ENCODE measurements around the gene CPM. TPM values are rescaled to one million over a fixed set of nuclear protein-coding genes. Genes with fewer than 3 reads are reported as not detected.

CPM gene
- total RNA-seq, 1 experiment from 2014 or later, result 3.1 TPM

DNA sequence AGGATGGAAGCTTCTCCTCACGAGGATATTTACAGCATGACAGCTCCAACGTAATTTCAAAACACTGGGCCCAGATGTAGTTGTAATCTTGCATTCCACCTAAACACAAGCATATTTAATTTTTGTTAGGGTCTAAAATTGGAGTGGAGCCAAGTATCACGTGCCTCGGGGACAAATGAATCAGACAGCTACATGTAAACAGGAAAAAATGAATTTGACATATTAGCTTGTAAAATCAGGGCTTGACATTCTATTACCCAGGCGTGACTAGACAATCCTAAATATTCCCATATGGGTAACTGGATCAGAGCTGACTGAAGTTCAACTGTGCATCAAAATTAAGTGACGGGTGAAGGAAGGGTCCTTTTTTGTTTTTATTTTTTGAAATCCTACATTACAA is 66.0 kb downstream of the CPM start:
- BruUV-seq (replicated peaks), result no TSS peak
- Histone ChIP-seq H3K4me1 (ENCODE audit: insufficient read depth, low read length) (no peaks in the 10 kb centered on the region), H4K20me1 (ENCODE audit: low read length) (no peaks in the 10 kb centered on the region), H3F3A (ENCODE audit: low read length, unreplicated experiment) (no peaks in the 10 kb centered on the region), H3K9me3 (ENCODE audit: low read length) (no peaks in the 10 kb centered on the region), H3K4me3 (ENCODE audit: low read length) (no peak overlapping the region), H3K79me2 (ENCODE audit: low read length) (no peaks in the 10 kb centered on the region), H3K27me3 (ENCODE audit: low read length) (no peaks in the 10 kb centered on the region), H3K27ac (ENCODE audit: low read length) (no peak overlapping the region), H3K9me2 (replicated peaks; ENCODE audit: low read length) (no peaks in the 10 kb centered on the region), H3K4me2 (ENCODE audit: low read length) (no peak overlapping the region), H3K9ac (ENCODE audit: low read length) (no peak overlapping the region), H3K36me3 (ENCODE audit: low read depth, low read length) (no peaks in the 10 kb centered on the region), H2AFZ (ENCODE audit: low read length) (no peak overlapping the region)
- POLR2A ChIA-PET (ENCODE audit: unreplicated experiment), result no interaction called here
- CTCF ChIA-PET, result no interaction called here
- ATAC-seq (no peak), DNase-seq (no peak)
- TF ChIP-seq CTCF (conservative IDR thresholded peaks at IDR 0.05; ENCODE audit: low read depth, low read length) (no peak), EZH2 (IDR thresholded peaks at IDR 0.05; ENCODE audit: low read length, unreplicated experiment) (no peak), EZH2phosphoT487 (IDR thresholded peaks at IDR 0.05; ENCODE audit: borderline replicate concordance, low read length) (no peak)
- intact Hi-C loops (cut with micrococcal nuclease), result no loop called here

DNA sequence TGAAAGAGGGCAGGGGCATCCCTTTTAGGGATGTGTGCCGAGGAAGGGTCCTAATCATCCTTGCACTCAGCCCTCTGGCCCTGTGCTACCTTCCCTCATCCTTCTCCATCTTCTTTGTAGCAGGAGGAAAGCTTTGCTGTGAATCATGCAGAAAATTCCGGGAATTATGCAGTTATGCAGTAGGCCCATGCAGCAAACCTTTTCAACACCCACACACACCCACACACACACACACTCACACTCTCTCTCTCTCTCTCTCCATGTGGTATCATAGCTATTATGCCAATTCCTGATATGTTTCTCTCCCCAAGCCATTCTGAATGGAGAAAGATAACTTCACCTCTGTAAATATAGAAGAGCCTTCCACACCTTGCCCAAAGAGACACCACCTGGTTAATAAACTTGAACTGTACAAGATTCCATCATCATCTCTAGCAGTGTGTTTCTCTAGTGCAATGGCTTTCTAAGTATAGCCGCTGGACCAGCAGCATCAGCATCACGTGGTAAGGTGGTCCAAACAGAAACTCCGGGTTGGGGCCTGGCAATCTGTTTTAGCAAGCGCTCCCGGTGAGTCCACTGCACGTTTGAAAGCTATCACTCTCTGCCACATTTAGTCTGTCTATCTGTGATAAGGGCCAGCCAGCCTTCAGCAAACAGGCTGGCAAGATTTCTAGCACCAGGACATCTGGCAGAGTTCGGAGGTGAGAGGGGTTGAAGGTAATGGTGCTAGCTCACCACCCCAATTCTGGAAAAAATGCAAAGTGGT is 67.4 kb downstream of the CPM start:
- Histone ChIP-seq H2AFZ (ENCODE audit: low read length) (no peak overlapping the region), H3K9me2 (replicated peaks; ENCODE audit: low read length) (no peaks in the 10 kb centered on the region), H3K27me3 (ENCODE audit: low read length) (no peaks in the 10 kb centered on the region), H3K27ac (ENCODE audit: low read length) (no peak overlapping the region), H3K4me1 (ENCODE audit: insufficient read depth, low read length) (no peaks in the 10 kb centered on the region), H3K9me3 (ENCODE audit: low read length) (no peaks in the 10 kb centered on the region), H3K4me2 (ENCODE audit: low read length) (no peak overlapping the region), H3K4me3 (ENCODE audit: low read length) (no peak overlapping the region), H3F3A (ENCODE audit: low read length, unreplicated experiment) (no peaks in the 10 kb centered on the region), H3K79me2 (ENCODE audit: low read length) (no peaks in the 10 kb centered on the region), H4K20me1 (ENCODE audit: low read length) (no peaks in the 10 kb centered on the region), H3K9ac (ENCODE audit: low read length) (no peak overlapping the region), H3K36me3 (ENCODE audit: low read depth, low read length) (no peaks in the 10 kb centered on the region)
- CTCF ChIA-PET, result no interaction called here
- no peak for ATAC-seq
- DNase-seq, result no peak
- POLR2A ChIA-PET (ENCODE audit: unreplicated experiment), result no interaction called here
- no peak for TF ChIP-seq CTCF (conservative IDR thresholded peaks at IDR 0.05; ENCODE audit: low read depth, low read length)
- TF ChIP-seq EZH2phosphoT487 (IDR thresholded peaks at IDR 0.05; ENCODE audit: borderline replicate concordance, low read length), result no peak
- TF ChIP-seq EZH2 (IDR thresholded peaks at IDR 0.05; ENCODE audit: low read length, unreplicated experiment), result no peak
- BruUV-seq (replicated peaks), result no TSS peak
- intact Hi-C loops (cut with micrococcal nuclease), result loop anchor here (2.0 kb wide), 2 partner anchors 289 to 331 kb away; no protein-coding TSS in a partner anchor

- H3K9me3 ChIP-seq (ENCODE audit: low read length), result no peaks in the 10 kb centered on the region
- no peaks in the 10 kb centered on the region for H3F3A ChIP-seq (ENCODE audit: low read length, unreplicated experiment)
- H3K4me2 ChIP-seq (ENCODE audit: low read length), result no peak overlapping the region
- ATAC-seq (no peak), DNase-seq (no peak)
- no peaks in the 10 kb centered on the region for H3K79me2 ChIP-seq (ENCODE audit: low read length)
- no peaks in the 10 kb centered on the region for H3K9me2 ChIP-seq (replicated peaks; ENCODE audit: low read length)
- no peaks in the 10 kb centered on the region for H3K36me3 ChIP-seq (ENCODE audit: low read depth, low read length)
- H2AFZ ChIP-seq (ENCODE audit: low read length), result no peak overlapping the region
- CTCF ChIA-PET, result no interaction called here
- intact Hi-C loops (cut with micrococcal nuclease), result loop anchor here (1.0 to 2.0 kb wide), 3 partner anchors 206 to 332 kb away; no protein-coding TSS in a partner anchor
- H4K20me1 ChIP-seq (ENCODE audit: low read length), result no peaks in the 10 kb centered on the region
- POLR2A ChIA-PET (ENCODE audit: unreplicated experiment), result no interaction called here
- no peak overlapping the region for H3K27ac ChIP-seq (ENCODE audit: low read length)
- no peak overlapping the region for H3K9ac ChIP-seq (ENCODE audit: low read length)
- no peak overlapping the region for H3K4me3 ChIP-seq (ENCODE audit: low read length)
- H3K27me3 ChIP-seq (ENCODE audit: low read length), result no peaks in the 10 kb centered on the region
- no peaks in the 10 kb centered on the region for H3K4me1 ChIP-seq (ENCODE audit: insufficient read depth, low read length)
- TF ChIP-seq EZH2 (IDR thresholded peaks at IDR 0.05; ENCODE audit: low read length, unreplicated experiment), result no peak
- no peak for TF ChIP-seq EZH2phosphoT487 (IDR thresholded peaks at IDR 0.05; ENCODE audit: borderline replicate concordance, low read length)
- TF ChIP-seq CTCF (conservative IDR thresholded peaks at IDR 0.05; ENCODE audit: low read depth, low read length), result no peak
- no TSS peak for BruUV-seq (replicated peaks)
These were observed 68.4 kb downstream of the CPM start for GRCh38 chr12:68864604-68865003.
